T-cell (primary cell): ENCODE results near the gene ARL6IP5. TPM values are rescaled to one million over a fixed set of nuclear protein-coding genes. Genes with fewer than 3 reads are reported as not detected.

ENCODE experiments used
- ATAC-seq, 4 experiments: fragments of 200-7000 bp in 3 of 4; fragments of 150-1000 bp in 1 of 4; cut with Tn5 transposase; replicated peaks in 1 of 4; 1 replicate in 3 of 4; 2 replicates in 1 of 4; pipeline ENCODE4 v1.10.0; 2021; ENCODE audit warnings: moderate library complexity in 3 of 4, mild to moderate bottlenecking in 2 of 4, moderate number of reproducible peaks in 1 of 4
- CTCF ChIA-PET, 2 donors: fragments of 300-600 bp; sonication (Branson Sonifier 250); formaldehyde crosslinking; loops; one replicate each; lab custom pipeline; 2022; ENCODE audit warnings: antibody characterized with exemption in 2 of 2; lab: Charles Lee
- POLR2A ChIA-PET, 2 donors: fragments of 300-600 bp; sonication (Branson Sonifier 250); formaldehyde crosslinking; loops; one replicate each; lab custom pipeline; 2022; ENCODE audit warnings: antibody characterized with exemption in 2 of 2; lab: Charles Lee
- DNase-seq, 35 experiments: peaks; one replicate each; pipeline versions ENCODE4 v3.0.0 to v3.0.0-alpha.2; 2013 to 2023
- H3K27ac ChIP-seq: one replicate; pipeline ENCODE4 v1.5.1; 2013; ENCODE audit warnings: low read length
- H3K27me3 ChIP-seq, 2 experiments: replicated peaks in 1 of 2; 1 replicate in 1 of 2; 2 replicates in 1 of 2; pipeline versions ENCODE4 v1.6.1 to v1.7.0; 2013; ENCODE audit warnings: low read length in 1 of 2, mixed read lengths in 1 of 2; ENCODE audit not compliant: control insufficient read depth in 2 of 2, insufficient read depth in 2 of 2; ENCODE audit errors: extremely low read depth in 1 of 2
- H3K36me3 ChIP-seq, 2 donors: 1 replicate in 1 of 2; 2 replicates in 1 of 2; pipeline versions ENCODE4 v1.6.1 to v1.7.0; 2013; ENCODE audit warnings: low read length in 1 of 2; ENCODE audit not compliant: control insufficient read depth in 2 of 2, insufficient read depth in 1 of 2; ENCODE audit errors: extremely low read depth in 1 of 2
- H3K4me1 ChIP-seq, 2 experiments: 1 replicate in 1 of 2; 2 replicates in 1 of 2; pipeline versions ENCODE4 v1.6.1 to v1.7.0; 2013; ENCODE audit warnings: low read length in 2 of 2, mixed read lengths in 1 of 2; ENCODE audit not compliant: insufficient read depth in 2 of 2, control insufficient read depth in 1 of 2; ENCODE audit errors: extremely low read depth in 1 of 2
- H3K4me3 ChIP-seq, 2 donors: 1 replicate in 1 of 2; 2 replicates in 1 of 2; pipeline versions ENCODE4 v1.5.1 to v1.7.0; 2013; ENCODE audit warnings: mild to moderate bottlenecking in 2 of 2, low read length in 1 of 2, moderate library complexity in 1 of 2; ENCODE audit not compliant: control insufficient read depth in 1 of 2; ENCODE audit errors: extremely low read depth in 1 of 2
- H3K9me3 ChIP-seq: 2 replicates; pipeline ENCODE4 v1.7.0; 2013
- H3K27ac Mint-ChIP-seq, 2 donors: one replicate each; pipeline ENCODE4 v1.8.0; 2020 to 2021; ENCODE audit warnings: mild to moderate bottlenecking in 2 of 2, mixed read lengths in 2 of 2
- H3K27me3 Mint-ChIP-seq, 2 donors: one replicate each; pipeline ENCODE4 v1.8.0; 2021 to 2022; ENCODE audit warnings: mixed read lengths in 2 of 2
- H3K36me3 Mint-ChIP-seq: one replicate; pipeline ENCODE4 v1.8.0; 2021; ENCODE audit warnings: mixed read lengths
- H3K4me1 Mint-ChIP-seq, 3 donors: one replicate each; pipeline ENCODE4 v1.8.0; 2020 to 2022; ENCODE audit warnings: mixed read lengths in 3 of 3, mild to moderate bottlenecking in 1 of 3
- H3K4me3 Mint-ChIP-seq, 3 donors: one replicate each; pipeline ENCODE4 v1.8.0; 2020 to 2022; ENCODE audit warnings: mild to moderate bottlenecking in 3 of 3, mixed read lengths in 3 of 3, moderate library complexity in 3 of 3
- H3K9me3 Mint-ChIP-seq, 3 donors: one replicate each; pipeline ENCODE4 v1.8.0; 2020 to 2022; ENCODE audit warnings: mixed read lengths in 3 of 3
- WGBS: methylation state at CpG from one replicate; pipeline ENCODE4 v1.1.5; 2013; ENCODE audit warnings: missing lambda C conversion rate; ENCODE audit not compliant: insufficient coverage; 5-methylcytosine and 5-hydroxymethylcytosine counted together
- total RNA-seq, 35 experiments: library from RNA in 6 of 35; stranded (reverse) in 6 of 35; fragments of 120-200 nt in 1 of 35; gene quantifications; one replicate each; pipeline versions ENCODE4 v1.2.1 to v1.2.4 and lab custom pipeline; 2013 to 2026

Gene ARL6IP5
- total RNA-seq, 5 donors from 2014 or later (not counting 1 experiment from before 2014, with no cell fraction given), result 106 to 135 (median 127) TPM

GRCh38 chr3:69066121-69066520 is 18.6 kb upstream of the ARL6IP5 start:
- H3K4me1 Mint-ChIP-seq, result peaks cover 28 to 53% (median 38%) of the 10 kb centered on the region in 3 donors
- ATAC-seq (no peak), DNase-seq (no peak)
- peak overlapping the region in 1 of 3 donors; percentile 49 for H3K4me3 Mint-ChIP-seq
- peak overlapping the region; percentile 43 for H3K27ac ChIP-seq
- POLR2A ChIA-PET, result interaction anchor here in 1 of 2 donors (0.7 kb wide), 1 partner anchor 13 kb away, joined by 3 read pairs; no protein-coding TSS in a partner anchor
- no peaks in the 10 kb centered on the region for H3K27me3 ChIP-seq
- no peaks in the 10 kb centered on the region for H3K9me3 ChIP-seq
- peaks cover 12 to 18% of the 10 kb centered on the region in 2 experiments for H3K4me1 ChIP-seq
- no peaks in the 10 kb centered on the region for H3K9me3 Mint-ChIP-seq
- no peak overlapping the region for H3K4me3 ChIP-seq
- H3K27ac Mint-ChIP-seq, result peak overlapping the region; percentile 82 to 86
- CTCF ChIA-PET, result interaction anchor here in 1 of 2 donors (0.7 kb wide), 1 partner anchor 55 kb away, joined by 3 read pairs; no protein-coding TSS in a partner anchor
- H3K27me3 Mint-ChIP-seq, result no peaks in the 10 kb centered on the region
- peaks cover 7 to 33% of the 10 kb centered on the region in 2 donors for H3K36me3 ChIP-seq
- WGBS, result no CpG with 5 or more reads among the region's 4 CpGs
- peaks cover 23% of the 10 kb centered on the region for H3K36me3 Mint-ChIP-seq

GRCh38 chr3:69072928-69073327 is 11.8 kb upstream of the ARL6IP5 start:
- H3K9me3 ChIP-seq, result no peaks in the 10 kb centered on the region

GRCh38 chr3:69079269-69080159 is 5.2 kb upstream of the ARL6IP5 start:
- CTCF ChIA-PET, result interaction anchor here in 1 of 2 donors (0.6 kb wide), 1 partner anchor 15 kb away, joined by 4 read pairs; no protein-coding TSS in a partner anchor

More at GRCh38 chr3:69072928-69073327, 11.8 kb upstream of the ARL6IP5 start:
- CTCF ChIA-PET, result no interaction called here
- no peak for DNase-seq
- peaks cover 29 to 40% (median 38%) of the 10 kb centered on the region in 3 donors for H3K4me1 Mint-ChIP-seq
- no peaks in the 10 kb centered on the region for H3K27me3 ChIP-seq
- H3K27ac ChIP-seq, result no peak overlapping the region
- 96% methylated on average over 3 of the region's 3 CpGs for WGBS
- no peak overlapping the region for H3K4me3 Mint-ChIP-seq
- no peaks in the 10 kb centered on the region for H3K9me3 Mint-ChIP-seq
- H3K4me1 ChIP-seq, result peaks cover 2 to 4% of the 10 kb centered on the region in 2 experiments
- peaks cover 35% of the 10 kb centered on the region for H3K36me3 Mint-ChIP-seq
- peaks cover 2 to 40% of the 10 kb centered on the region in 2 donors for H3K36me3 ChIP-seq
- ATAC-seq, result no peak
- H3K27me3 Mint-ChIP-seq, result no peaks in the 10 kb centered on the region
- POLR2A ChIA-PET, result no interaction called here
- H3K27ac Mint-ChIP-seq, result peak overlapping the region; percentile 1 to 30
- H3K4me3 ChIP-seq, result no peak overlapping the region

GRCh38 chr3:69080233-69080920 is 4.4 kb upstream of the ARL6IP5 start, which contains the start of gene UBA3:
Gene UBA3 (minus strand): TSS chr3:69080365. CDS start chr3:69080353, 12 bp downstream.
- H3K4me3 Mint-ChIP-seq, result peak within 1 kb of the TSS; percentile 83 to 90 (median 84)
- Histone ChIP-seq H3K4me1 (peaks cover 41 to 57% of the 10 kb centered on the region in 2 experiments), H3K27me3 (no peaks in the 10 kb centered on the region), H3K4me3 (peak within 1 kb of the TSS; percentile 48 to 75), H3K9me3 (no peaks in the 10 kb centered on the region), H3K27ac (peak within 1 kb of the TSS; percentile 42), H3K36me3 (peaks cover 0 to 2% of the 10 kb centered on the region in 2 donors)
- WGBS, result 0% methylated on average over 15 of the region's 37 CpGs
- H3K36me3 Mint-ChIP-seq, result peaks cover 3% of the 10 kb centered on the region
- H3K27me3 Mint-ChIP-seq, result no peaks in the 10 kb centered on the region
- CTCF ChIA-PET, result interaction anchor here in 1 of 2 donors (0.6 to 1.5 kb wide), 2 partner anchors 14 kb away, joined by 4 read pairs; no protein-coding TSS in a partner anchor
- peak within 1 kb of the TSS; percentile 98 to 99 for H3K27ac Mint-ChIP-seq
- peaks cover 70 to 73% (median 70%) of the 10 kb centered on the region in 3 donors for H3K4me1 Mint-ChIP-seq
- ATAC-seq, result peak; percentile 74 to 84 (median 79)
- peak; percentile 81 to 95 (median 92) for DNase-seq
- POLR2A ChIA-PET, result interaction anchor here in 1 of 2 donors (1.4 to 1.9 kb wide), 2 partner anchors 10 to 11 kb away, joined by 3 to 12 read pairs; no protein-coding TSS in a partner anchor
- no peaks in the 10 kb centered on the region for H3K9me3 Mint-ChIP-seq

More at GRCh38 chr3:69079269-69080159, 5.2 kb upstream of the ARL6IP5 start:
- Mint-ChIP-seq H3K27ac (peak overlapping the region; percentile 41 to 85), H3K36me3 (peaks cover 3% of the 10 kb centered on the region), H3K4me1 (peaks cover 66 to 71% (median 69%) of the 10 kb centered on the region in 3 donors), H3K27me3 (no peaks in the 10 kb centered on the region), H3K4me3 (peak overlapping the region; percentile 83 to 90 (median 84)), H3K9me3 (no peaks in the 10 kb centered on the region)
- ATAC-seq (peak in 3 of 4 experiments; percentile 12 to 24 (median 19)), DNase-seq (peak in 2 of 35 experiments; percentile 17 to 33)
- Histone ChIP-seq H3K27me3 (no peaks in the 10 kb centered on the region), H3K36me3 (peaks cover 2 to 5% of the 10 kb centered on the region in 2 donors), H3K4me3 (peak overlapping the region; percentile 48 to 75), H3K4me1 (peaks cover 40 to 57% of the 10 kb centered on the region in 2 experiments), H3K27ac (no peak overlapping the region), H3K9me3 (no peaks in the 10 kb centered on the region)
- POLR2A ChIA-PET, result interaction anchor here (0.6 to 1.9 kb wide), 2 partner anchors 12 to 47 kb away, joined by 3 to 12 read pairs; no protein-coding TSS in a partner anchor
- WGBS, result 0% methylated on average over 9 of the region's 29 CpGs

- DNase-seq (peak in 1 of 35 experiments; percentile 34), ATAC-seq (no peak)
- peaks cover 46 to 59% of the 10 kb centered on the region in 2 experiments for H3K4me1 ChIP-seq
- no peak overlapping the region for H3K4me3 ChIP-seq
- peaks cover 67 to 77% (median 76%) of the 10 kb centered on the region in 3 donors for H3K4me1 Mint-ChIP-seq
- no peaks in the 10 kb centered on the region for H3K27me3 Mint-ChIP-seq
- POLR2A ChIA-PET, result interaction anchor here (0.6 to 1.4 kb wide), 7 partner anchors 8 to 29 kb away, joined by 3 to 19 read pairs (median 3); partner anchors contain the start of gene TMF1 (in 1 of the 2)
- H3K36me3 ChIP-seq, result peaks cover 0 to 2% of the 10 kb centered on the region in 2 donors
- H3K9me3 ChIP-seq, result no peaks in the 10 kb centered on the region
- peaks cover 6% of the 10 kb centered on the region for H3K36me3 Mint-ChIP-seq
- CTCF ChIA-PET, result interaction anchor here in 1 of 2 donors (0.6 to 1.5 kb wide), 4 partner anchors 10 to 43 kb away, joined by 3 to 4 read pairs (median 4); partner anchors contain the start of gene TMF1
- peak overlapping the region; percentile 90 for H3K27ac ChIP-seq
- H3K27ac Mint-ChIP-seq, result peak overlapping the region; percentile 98 to 99
- peak overlapping the region in 2 of 3 donors; percentile 37 to 90 for H3K4me3 Mint-ChIP-seq
- H3K27me3 ChIP-seq, result no peaks in the 10 kb centered on the region
- WGBS, result 50% methylated on average over 2 of the region's 5 CpGs
- no peaks in the 10 kb centered on the region for H3K9me3 Mint-ChIP-seq
Observed at GRCh38 chr3:69081583-69082262, 3.0 kb upstream of the ARL6IP5 start.
